Astrocyte (in vitro differentiated cells and primary cell): ENCODE results near the gene ACACB. TPM values are rescaled to one million over a fixed set of nuclear protein-coding genes. Genes with fewer than 3 reads are reported as not detected.

Experiments used
- DNase-seq: peaks from one replicate; pipeline ENCODE4 v3.0.0-alpha.2; 2010; ENCODE audit warnings: low read depth
- FAIRE-seq: peaks from 2 replicates; lab custom pipeline; 2011; peaks lifted over from hg19 to GRCh38; lab: Jason Lieb, UNC
- H2AFZ ChIP-seq: 2 replicates; pipeline ENCODE4 v1.6.0; 2012; ENCODE audit warnings: low read depth, low read length, inconsistent platforms
- H3K27ac ChIP-seq: 2 replicates; pipeline ENCODE4 v1.5.1; 2011; ENCODE audit warnings: low read depth, low read length, inconsistent platforms
- H3K27me3 ChIP-seq: 2 replicates; pipeline ENCODE4 v1.6.0; 2011; ENCODE audit warnings: low read length, inconsistent platforms; ENCODE audit not compliant: insufficient read depth
- H3K36me3 ChIP-seq: 2 replicates; pipeline ENCODE4 v1.5.1; 2011; ENCODE audit warnings: low read length, inconsistent platforms; ENCODE audit not compliant: insufficient read depth
- H3K4me1 ChIP-seq: 2 replicates; pipeline ENCODE4 v1.5.1; 2011; ENCODE audit warnings: low read length, inconsistent platforms; ENCODE audit not compliant: insufficient read depth
- H3K4me2 ChIP-seq: 2 replicates; pipeline ENCODE4 v1.6.0; 2012; ENCODE audit warnings: low read length, inconsistent platforms
- H3K4me3 ChIP-seq: 2 replicates; pipeline ENCODE4 v1.5.1; 2011; ENCODE audit warnings: low read depth, mild to moderate bottlenecking, low read length, inconsistent platforms; ENCODE audit not compliant: insufficient read depth
- H3K79me2 ChIP-seq: 2 replicates; pipeline ENCODE4 v1.6.0; 2012; ENCODE audit warnings: mild to moderate bottlenecking, low read length, inconsistent platforms; ENCODE audit not compliant: insufficient read depth
- H3K9ac ChIP-seq: 2 replicates; pipeline ENCODE4 v1.6.0; 2012; ENCODE audit warnings: mild to moderate bottlenecking, low read length, inconsistent platforms
- H3K9me3 ChIP-seq: 2 replicates; pipeline ENCODE4 v1.5.1; 2012; ENCODE audit warnings: low read depth, mild to moderate bottlenecking, low read length, inconsistent platforms; ENCODE audit not compliant: insufficient read depth
- H4K20me1 ChIP-seq: 2 replicates; pipeline ENCODE4 v1.6.0; 2012; ENCODE audit warnings: low read length, inconsistent platforms; ENCODE audit not compliant: insufficient read depth
- H3K27ac Mint-ChIP-seq: one replicate; pipeline ENCODE4 v1.8.0; 2021; ENCODE audit warnings: mild to moderate bottlenecking, mixed read lengths; ENCODE audit not compliant: unreplicated experiment
- H3K27me3 Mint-ChIP-seq: one replicate; pipeline ENCODE4 v1.8.0; 2021; ENCODE audit warnings: low read depth, mixed read lengths; ENCODE audit not compliant: unreplicated experiment
- H3K36me3 Mint-ChIP-seq: one replicate; pipeline ENCODE4 v1.8.0; 2021; ENCODE audit warnings: low read depth, mixed read lengths; ENCODE audit not compliant: unreplicated experiment
- H3K4me1 Mint-ChIP-seq: one replicate; pipeline ENCODE4 v1.8.0; 2021; ENCODE audit warnings: low read depth, mixed read lengths; ENCODE audit not compliant: unreplicated experiment
- H3K4me3 Mint-ChIP-seq: one replicate; pipeline ENCODE4 v1.8.0; 2021; ENCODE audit warnings: mild to moderate bottlenecking, moderate library complexity, mixed read lengths; ENCODE audit not compliant: unreplicated experiment
- H3K9me3 Mint-ChIP-seq: one replicate; pipeline ENCODE4 v1.8.0; 2021; ENCODE audit warnings: mild to moderate bottlenecking, mixed read lengths; ENCODE audit not compliant: unreplicated experiment
- CTCF ChIP-seq: IDR thresholded peaks from 2 replicates; pipeline ENCODE4 v1.5.1; 2011; ENCODE audit warnings: low read depth, mild to moderate bottlenecking, inconsistent platforms, low read length, moderate library complexity; ENCODE audit not compliant: insufficient read depth
- EZH2 ChIP-seq: IDR thresholded peaks from 2 replicates; pipeline ENCODE4 v1.6.1; 2012; ENCODE audit warnings: mild to moderate bottlenecking, low read length, inconsistent platforms; ENCODE audit not compliant: insufficient read depth
- total RNA-seq: library from RNA; stranded (reverse); gene quantifications from 2 replicates; pipeline ENCODE4 v1.2.1, GENCODE V29; 2021

The ACACB gene
- total RNA-seq, 1 donor from 2014 or later, result 3.9 TPM

- no peak for FAIRE-seq
Observed at GRCh38 chr12:109126784-109127183, 10.4 kb downstream of the ACACB start.

GRCh38 chr12:109127533-109128242 lies 11.3 kb downstream of the ACACB start:
- Histone ChIP-seq H4K20me1 (no peaks in the 10 kb centered on the region), H3K4me3 (no peak overlapping the region), H3K9ac (no peak overlapping the region), H3K27me3 (no peaks in the 10 kb centered on the region), H3K4me1 (no peaks in the 10 kb centered on the region), H2AFZ (no peak overlapping the region), H3K36me3 (no peaks in the 10 kb centered on the region), H3K4me2 (no peak overlapping the region), H3K9me3 (no peaks in the 10 kb centered on the region), H3K79me2 (no peaks in the 10 kb centered on the region), H3K27ac (no peak overlapping the region)
- no peak overlapping the region for H3K27ac Mint-ChIP-seq
- H3K36me3 Mint-ChIP-seq, result peaks cover 3% of the 10 kb centered on the region
- FAIRE-seq, result no peak
- no peak overlapping the region for H3K4me3 Mint-ChIP-seq
- no peaks in the 10 kb centered on the region for H3K9me3 Mint-ChIP-seq
- no peaks in the 10 kb centered on the region for H3K4me1 Mint-ChIP-seq
- H3K27me3 Mint-ChIP-seq, result peaks cover 29% of the 10 kb centered on the region
- no peak for DNase-seq
- TF ChIP-seq EZH2 (no peak), CTCF (no peak)

More at GRCh38 chr12:109126784-109127183, 10.4 kb downstream of the ACACB start:
- no peak overlapping the region for H3K27ac Mint-ChIP-seq
- Histone ChIP-seq H3K4me1 (no peaks in the 10 kb centered on the region), H3K36me3 (no peaks in the 10 kb centered on the region), H4K20me1 (no peaks in the 10 kb centered on the region), H3K27me3 (no peaks in the 10 kb centered on the region), H2AFZ (no peak overlapping the region), H3K79me2 (no peaks in the 10 kb centered on the region), H3K4me2 (no peak overlapping the region), H3K4me3 (no peak overlapping the region), H3K9ac (no peak overlapping the region), H3K27ac (no peak overlapping the region), H3K9me3 (no peaks in the 10 kb centered on the region)
- no peaks in the 10 kb centered on the region for H3K4me1 Mint-ChIP-seq
- H3K9me3 Mint-ChIP-seq, result no peaks in the 10 kb centered on the region
- peaks cover 3% of the 10 kb centered on the region for H3K36me3 Mint-ChIP-seq
- no peak overlapping the region for H3K4me3 Mint-ChIP-seq
- TF ChIP-seq EZH2 (no peak), CTCF (no peak)
- H3K27me3 Mint-ChIP-seq, result peaks cover 25% of the 10 kb centered on the region
- DNase-seq, result no peak
